AG08396 (cell line): ENCODE results near the gene RRN3.
A peak's percentile ranks its signal among the peaks of the same experiment; 100 is the strongest.
"Not testable (repeated sequence)": the region's sequence is repeated elsewhere in the genome, so short reads cannot be mapped to it uniquely, and the experiment has no call there.

Experiments
- DNase-seq: peaks from one replicate; pipeline ENCODE4 v3.0.0; 2012; ENCODE audit warnings: low spot score, mixed read lengths

Gene RRN3

GRCh38 chr16:15051387-15051951, 42.6 kb downstream of the RRN3 start:
- DNase-seq: no peak

DNA sequence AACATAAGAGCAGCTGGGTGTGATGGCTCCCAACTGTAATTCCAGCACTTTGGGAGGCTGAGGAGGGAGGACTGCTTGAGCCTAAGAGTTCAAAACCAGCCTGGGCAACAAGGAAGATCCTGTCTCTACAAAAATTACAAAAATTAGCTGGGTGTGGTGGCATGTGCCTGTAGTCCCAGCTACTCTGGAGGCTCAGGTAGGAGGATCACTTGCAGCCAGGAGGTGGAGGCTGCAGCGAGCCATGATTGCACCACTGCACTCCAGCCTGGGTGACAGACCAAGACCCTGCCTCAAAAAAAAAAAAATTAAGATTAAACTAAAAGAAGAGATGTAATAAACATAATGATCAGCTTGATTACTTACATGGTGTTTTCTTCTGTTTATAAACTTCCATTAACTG, 43.6 kb downstream of the RRN3 start:
- DNase-seq: not testable (repeated sequence)

DNA sequence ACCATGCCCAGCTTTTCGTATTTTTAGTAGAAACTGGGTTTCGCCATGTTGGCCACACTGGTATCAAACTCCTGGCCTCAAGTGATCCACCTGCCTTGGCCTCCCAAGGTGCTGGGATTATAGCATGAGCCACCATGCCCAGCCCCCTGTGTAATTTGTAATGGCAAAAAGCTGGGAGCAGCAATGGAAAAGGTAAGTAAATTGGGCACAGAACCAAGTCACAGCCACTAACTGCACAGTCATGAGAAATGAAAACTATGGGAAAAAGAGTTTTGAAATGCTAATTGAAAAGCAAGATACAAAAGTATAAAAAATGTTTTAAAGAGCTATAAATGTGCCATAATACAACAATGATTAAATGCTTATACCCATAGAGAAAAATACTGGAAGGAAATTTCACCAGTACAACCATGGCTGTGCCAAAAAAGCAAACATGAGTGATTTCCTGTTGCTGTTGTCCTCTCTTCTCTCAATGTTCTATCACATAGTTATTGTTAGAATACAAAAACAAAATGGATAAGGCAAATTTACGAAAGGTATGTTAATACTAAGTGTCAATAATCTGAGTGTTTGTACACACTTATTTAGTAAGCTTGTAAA, 44.4 kb downstream of the RRN3 start:
- no peak for DNase-seq

DNA sequence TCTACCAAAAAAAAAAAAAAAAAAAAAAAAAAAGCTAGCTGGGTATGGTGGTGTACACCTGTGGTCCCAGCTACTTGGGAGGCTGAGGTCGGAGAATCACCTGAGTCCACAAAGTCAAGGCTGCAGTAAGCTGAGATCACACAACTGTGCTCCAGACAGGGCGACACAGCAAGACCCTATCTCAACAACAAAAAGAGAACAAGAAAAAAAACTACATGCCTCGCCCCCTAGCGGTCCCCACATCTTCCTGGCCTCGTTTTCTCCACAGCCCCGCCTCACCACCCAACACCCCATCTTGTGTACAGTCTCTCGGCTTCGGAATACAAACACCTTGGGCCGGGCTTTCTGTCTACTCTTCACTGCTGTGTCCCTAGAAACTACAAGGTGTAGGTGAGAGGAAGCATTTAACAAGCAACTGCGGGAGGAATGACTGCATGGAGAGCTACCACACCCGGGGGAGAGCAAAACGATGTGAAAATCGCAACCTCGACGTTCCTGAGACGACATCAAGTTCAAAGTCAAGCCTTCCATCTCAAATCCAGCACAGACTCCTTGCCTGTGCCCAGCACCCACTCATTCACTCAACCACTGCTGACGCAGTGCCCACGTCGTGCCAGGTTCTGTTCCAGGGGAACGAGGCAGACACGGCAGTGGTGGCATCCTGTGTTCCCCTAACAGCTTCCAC, 47.2 kb downstream of the RRN3 start:
- DNase-seq: no peak

DNA sequence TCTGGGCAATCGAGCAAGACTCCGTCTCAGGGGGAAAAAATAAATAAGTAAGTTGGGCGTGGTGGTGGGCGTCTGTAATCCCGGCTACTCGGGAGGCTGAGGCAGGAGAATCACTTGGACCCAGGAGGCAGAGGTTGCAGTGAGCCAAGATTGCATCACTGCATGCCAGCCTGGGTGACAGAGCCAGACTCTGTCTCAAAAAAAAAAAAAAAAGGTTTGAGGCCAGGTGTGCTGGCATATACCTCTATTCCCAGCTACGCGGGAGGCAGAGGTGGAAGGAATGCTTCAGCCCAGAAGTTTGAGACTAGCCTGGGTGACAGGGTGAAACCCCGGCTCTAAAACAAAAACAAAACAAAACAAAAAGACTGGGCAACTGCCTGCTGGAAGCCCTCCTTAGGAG, 48.8 kb downstream of the RRN3 start:
- DNase-seq: not testable (repeated sequence)

DNA sequence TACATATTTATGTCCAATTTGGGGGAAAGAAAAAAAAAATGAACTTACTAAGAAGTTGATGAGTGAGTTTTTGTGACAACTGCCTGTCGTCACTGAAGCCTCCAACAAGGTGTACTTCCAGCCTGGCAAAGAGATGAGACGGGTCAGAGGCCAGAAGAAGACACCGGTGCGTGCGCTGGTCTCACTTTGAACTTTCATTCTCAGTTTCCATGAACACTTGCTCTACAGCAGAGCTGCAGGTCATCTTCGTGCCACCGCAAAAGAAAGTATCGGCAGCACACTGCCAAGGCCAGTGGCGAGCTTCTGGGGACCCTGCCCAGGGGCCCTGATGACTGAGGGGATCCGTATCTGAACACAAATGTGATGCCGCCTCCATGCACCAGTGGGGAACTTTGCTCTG, 49.8 kb downstream of the RRN3 start:
- DNase-seq: no peak

DNA sequence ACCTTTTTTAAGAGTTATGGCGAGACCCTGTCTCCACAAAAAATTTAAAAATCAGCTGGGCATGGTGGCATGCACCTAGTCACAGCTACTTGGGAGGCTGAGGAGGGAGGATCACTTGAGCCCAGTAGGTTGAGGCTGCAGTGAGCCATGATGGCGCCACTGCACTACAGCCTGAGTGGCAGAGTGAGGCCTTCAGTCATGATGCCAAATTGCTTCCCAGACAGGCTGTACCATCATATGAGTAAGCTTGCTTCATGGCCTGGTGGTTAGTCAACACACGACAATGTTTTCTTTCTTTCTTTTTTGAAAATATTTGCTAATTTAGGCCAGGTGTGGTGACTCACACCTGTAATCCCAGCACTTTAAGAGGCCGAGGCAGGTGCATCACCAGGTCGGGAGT, 50.7 kb downstream of the RRN3 start:
- no peak for DNase-seq

DNA sequence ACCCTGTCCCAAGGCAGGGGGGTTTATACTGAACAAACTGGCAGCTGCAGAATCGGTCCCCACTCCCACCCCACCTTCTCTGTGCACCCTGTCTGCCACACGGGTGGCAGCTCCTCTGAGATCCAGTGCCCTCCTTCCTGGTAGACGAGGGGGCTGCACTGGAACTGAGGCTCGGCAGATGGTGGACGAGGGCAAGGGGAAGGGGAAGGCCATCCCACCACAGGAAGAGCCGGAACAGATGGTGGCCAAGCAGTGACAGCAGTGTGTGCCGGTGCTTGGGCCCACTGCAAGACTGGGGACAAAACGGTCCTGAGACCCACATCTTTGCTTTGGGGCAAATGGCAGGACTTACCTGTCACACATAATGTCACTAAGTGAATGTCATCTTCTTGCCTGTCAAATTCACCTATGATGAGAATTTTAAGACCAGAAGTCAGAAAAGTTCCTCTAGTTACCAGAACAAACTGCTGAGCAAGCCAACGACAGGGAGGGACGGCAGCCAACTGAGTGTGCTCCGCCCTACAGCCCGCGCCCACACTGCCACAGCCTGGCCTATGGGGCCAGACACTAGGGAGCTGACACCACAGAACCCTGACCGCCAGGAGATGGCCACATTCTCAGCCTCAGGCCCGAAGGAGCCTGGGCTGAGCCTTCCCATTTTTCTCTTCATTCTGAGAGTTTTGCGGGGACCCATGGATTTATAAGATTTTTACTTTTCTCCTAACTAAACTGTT, 52.6 kb downstream of the RRN3 start:
- peak; percentile 86 for DNase-seq

DNA sequence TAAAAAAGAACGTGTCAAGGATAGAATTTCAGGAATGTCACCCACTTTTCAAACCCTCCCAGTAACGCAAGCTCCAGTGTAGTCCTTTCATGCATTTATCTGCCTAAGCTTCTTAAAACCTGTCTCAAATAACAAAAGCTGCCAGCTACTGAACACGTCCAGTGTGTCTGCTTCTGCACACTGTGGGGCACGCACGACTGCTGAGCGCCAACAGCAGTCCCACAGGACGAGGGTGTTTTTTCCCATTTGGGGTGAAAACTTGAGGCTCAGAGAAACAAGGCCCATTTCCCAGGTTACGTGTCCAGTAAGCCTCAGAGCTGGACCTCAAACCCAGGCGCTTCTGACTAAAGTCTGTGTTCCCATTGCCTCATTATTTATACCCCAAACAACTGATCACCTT, 55.4 kb downstream of the RRN3 start:
- DNase-seq: no peak

- DNase-seq: no peak
These were observed 56.3 kb downstream of the RRN3 start for GRCh38 chr16:15037745-15038144.

GRCh38 chr16:15037003-15037402, 57.1 kb downstream of the RRN3 start:
- no peak for DNase-seq

DNA sequence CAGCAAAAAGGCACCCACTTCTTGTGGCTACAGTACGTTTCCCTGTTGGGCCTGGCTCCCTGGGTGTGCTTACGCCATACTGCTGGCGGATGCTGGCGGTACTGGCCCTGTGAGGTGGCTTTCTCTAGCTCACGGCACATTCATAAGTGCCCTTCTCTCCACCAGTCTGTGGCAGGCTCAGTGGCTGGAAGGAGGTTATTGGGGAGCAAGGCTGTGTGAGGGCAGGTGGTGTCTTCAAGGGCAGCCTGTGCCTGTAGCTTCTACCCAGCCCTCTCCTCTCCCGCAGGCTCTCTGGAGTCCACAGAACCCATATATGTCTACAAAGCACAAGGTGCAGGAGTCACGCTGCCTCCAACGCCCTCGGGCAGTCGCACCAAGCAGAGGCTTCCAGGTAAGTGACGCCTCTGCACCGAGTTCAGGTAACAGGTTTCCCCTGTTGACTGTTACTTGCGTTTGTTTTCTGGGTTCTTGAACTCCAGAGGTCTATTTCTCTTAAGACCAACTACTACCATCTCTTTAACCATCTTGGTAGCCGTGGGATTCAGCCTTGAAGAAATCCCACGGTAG, 58.8 kb downstream of the RRN3 start:
- no peak for DNase-seq

DNA sequence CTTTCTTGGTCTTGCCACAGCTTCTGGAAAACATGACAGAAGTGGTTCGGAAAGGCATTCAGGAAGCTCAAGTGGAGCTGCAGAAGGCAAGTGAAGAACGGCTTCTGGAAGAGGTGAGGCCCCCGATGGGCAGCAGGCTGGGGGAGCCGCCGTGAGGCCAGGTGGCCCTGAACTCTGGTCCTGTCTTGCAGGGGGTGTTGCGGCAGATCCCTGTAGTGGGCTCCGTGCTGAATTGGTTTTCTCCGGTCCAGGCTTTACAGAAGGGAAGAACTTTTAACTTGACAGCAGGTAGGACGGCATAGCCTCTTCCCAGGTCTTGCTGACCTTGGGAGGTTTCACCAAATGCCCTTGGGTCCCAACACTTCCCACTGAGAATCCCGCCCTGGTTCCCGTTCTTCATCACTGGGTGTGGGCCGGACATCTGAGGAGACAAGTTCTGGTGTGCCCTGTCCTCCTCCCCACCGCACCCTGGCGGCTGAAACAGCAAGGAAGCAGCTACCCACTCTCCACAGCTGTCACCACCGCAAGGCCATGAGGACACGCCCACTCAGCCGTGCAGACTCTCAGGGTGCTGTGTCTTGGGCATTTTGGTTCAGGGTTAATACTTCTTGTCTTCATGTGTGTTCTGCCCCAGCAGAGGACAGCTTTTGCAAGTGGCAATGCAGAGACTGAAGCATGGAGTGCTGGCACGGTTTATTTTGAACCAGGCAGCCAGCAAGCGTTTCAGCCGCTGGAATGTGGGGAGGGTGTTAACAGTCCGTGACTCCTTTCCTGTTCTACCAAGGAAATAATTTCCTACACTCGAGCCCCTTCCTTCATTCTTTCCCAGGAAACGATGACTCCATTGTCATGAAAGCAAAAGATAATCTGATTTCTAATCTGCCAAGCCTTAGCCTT, 59.6 kb downstream of the RRN3 start:
- DNase-seq: no peak

GRCh38 chr16:15033309-15033707, 60.8 kb downstream of the RRN3 start:
- DNase-seq: no peak

GRCh38 chr16:15032547-15033308, 61.3 kb downstream of the RRN3 start:
- no peak for DNase-seq

- no peak for DNase-seq
These were observed 62.5 kb downstream of the RRN3 start for GRCh38 chr16:15031586-15031985.

DNA sequence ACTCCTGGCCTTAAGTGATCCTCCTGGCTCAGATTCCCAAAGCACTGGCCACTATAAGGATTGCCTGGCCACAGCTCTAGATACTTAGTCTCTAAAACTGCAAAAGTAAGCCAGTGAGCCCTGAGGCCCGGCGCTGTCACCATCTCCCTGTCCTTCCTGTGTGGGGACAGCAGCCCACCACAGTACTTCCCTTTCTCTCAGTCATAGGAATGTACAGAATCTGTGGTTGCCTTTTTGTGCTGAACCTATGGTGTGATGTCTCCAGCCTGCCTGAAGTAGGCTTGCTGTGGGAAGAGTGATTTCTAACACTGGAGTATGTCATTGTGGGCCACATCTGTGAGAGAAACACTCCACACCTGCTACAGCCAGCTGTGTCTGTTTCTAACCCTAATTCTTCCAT, 62.9 kb downstream of the RRN3 start:
- DNase-seq: no peak

- DNase-seq: not testable (repeated sequence)
These were observed 64.3 kb downstream of the RRN3 start for GRCh38 chr16:15029749-15030148.

DNA sequence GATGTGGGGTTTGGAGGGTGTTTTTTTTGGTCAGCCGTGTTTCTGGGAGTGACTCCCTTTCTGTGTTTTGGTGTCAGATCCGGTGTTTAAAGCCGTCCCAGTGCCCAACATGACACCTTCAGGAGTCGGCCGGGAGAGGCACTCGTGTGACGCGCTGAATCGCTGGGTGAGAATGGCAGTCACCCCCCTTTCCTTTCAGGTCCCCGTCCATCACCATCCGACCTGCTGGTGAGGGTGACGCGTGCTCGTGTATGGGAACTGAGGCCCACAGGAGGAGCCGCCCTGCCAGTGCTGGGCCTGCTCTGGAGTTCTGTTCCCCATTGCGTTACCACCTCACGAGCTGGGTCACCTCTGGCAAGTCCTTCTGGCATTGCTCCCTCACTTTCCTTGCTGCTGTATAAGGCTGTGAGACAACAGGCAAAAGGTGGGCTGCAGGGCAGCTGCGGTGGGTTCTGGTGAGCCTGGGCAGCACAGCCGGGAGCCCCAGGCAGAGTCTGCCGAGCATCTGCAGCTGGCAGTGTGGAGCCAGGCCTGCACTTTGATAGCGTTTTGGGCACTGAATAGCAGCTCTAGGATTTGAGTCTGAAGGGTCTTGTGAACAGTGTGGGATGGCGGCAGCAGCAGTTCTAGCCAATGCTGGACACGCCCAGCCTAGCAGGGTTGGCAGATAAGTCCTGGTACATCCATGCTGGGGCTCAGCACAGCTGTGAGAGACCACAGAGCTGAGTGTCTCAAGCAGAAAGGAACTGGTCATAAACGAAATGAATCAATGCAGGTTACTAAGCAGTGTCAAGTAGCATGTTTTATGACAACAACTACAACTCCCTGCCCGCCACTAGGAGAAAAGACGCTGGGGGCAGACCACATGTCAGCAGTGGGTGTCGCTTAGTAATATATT, 65.0 kb downstream of the RRN3 start:
- DNase-seq: not testable (repeated sequence)

DNA sequence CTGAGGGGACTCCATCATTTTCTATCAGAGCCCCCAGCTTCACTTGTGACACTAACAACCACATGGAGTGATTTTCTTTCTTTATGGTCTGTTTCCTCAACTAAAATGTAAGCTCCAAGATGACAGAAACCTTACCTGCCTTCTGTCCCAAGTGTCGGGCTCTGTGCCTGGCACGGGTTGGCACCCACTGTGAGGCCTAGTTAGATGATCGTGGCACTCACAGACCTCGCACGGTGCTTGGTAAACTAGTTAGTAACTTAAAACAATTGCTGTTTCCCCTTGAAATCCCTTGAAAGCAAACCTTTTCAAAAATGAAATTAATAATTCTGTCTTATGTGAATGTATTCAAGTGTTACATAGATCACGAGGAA, 65.7 kb downstream of the RRN3 start:
- not testable (repeated sequence) for DNase-seq
